GM21526 (cell line): Measurements from ENCODE around the gene ST3GAL5.

ENCODE experiments used
- ATAC-seq: cut with Tn5 transposase; IDR thresholded peaks from one replicate; pipeline ENCODE4 v1.9.1; 2021; ENCODE audit warnings: moderate library complexity; ENCODE audit not compliant: unreplicated experiment, low FRiP score

Gene ST3GAL5

GRCh38 chr2:85793584-85793983, 95.2 kb downstream of the ST3GAL5 start:
- ATAC-seq = no peak

- ATAC-seq = no peak
Observed at GRCh38 chr2:85792783-85793441, 95.9 kb downstream of the ST3GAL5 start.

GRCh38 chr2:85791704-85792565, 96.9 kb downstream of the ST3GAL5 start:
- ATAC-seq = no peak

GRCh38 chr2:85790499-85791188, 98.1 kb downstream of the ST3GAL5 start:
- ATAC-seq = no peak

- ATAC-seq = no peak
Observed at GRCh38 chr2:85790032-85790431, 98.8 kb downstream of the ST3GAL5 start.

- no peak for ATAC-seq
Observed at GRCh38 chr2:85789271-85789670, 99.5 kb downstream of the ST3GAL5 start.

GRCh38 chr2:85788603-85789002, 100.2 kb downstream of the ST3GAL5 start:
- no peak for ATAC-seq

GRCh38 chr2:85787981-85788340, 100.8 kb downstream of the ST3GAL5 start:
- ATAC-seq = no peak

DNA sequence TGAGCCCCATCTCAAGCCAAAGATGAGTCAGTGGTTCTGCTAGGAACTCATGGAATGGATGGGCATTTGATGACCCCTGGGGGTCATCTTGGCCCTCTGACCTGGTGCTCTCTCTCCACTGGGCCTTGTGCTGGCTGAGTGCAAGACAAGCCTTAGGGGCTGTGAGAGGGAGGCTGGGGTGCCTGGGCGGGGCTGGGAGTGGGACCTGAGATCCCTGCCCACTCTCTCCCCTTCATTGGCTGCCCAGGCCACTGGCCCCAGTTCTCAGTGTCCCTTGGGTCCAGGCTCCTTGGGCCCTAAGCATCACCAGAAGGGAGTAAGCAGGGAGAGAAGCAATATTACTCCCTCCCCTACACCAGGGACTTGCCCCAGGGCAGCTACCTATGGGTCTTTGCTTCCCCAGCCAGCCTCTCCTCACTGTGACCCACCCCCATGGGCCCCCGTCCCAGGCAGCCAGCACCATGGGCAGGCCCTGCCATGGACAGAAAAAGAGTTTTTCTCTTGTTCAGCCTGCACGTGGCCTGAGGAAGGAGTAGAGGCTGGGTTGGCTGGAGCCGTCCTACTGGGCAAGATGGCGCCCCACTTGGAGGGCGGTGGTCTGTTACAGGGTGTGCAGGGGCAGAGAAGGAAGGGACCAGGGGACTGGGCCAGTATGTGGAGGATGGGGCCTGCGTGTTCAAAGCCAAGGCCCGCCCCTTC, 101.4 kb downstream of the ST3GAL5 start:
- ATAC-seq = no peak
